Measurements from ENCODE around the gene CHST11. TPM values are rescaled to one million over a fixed set of nuclear protein-coding genes. Genes with fewer than 3 reads are reported as not detected.

The CHST11 gene
- total RNA-seq, 3 donors from 2014 or later: 12.5 to 16.4 (median 15.5) TPM

GRCh38 chr12:104469523-104469922 lies 12.8 kb downstream of the CHST11 start:
- Histone ChIP-seq H3K4me3 (no peak overlapping the region), H3K27ac (no peak overlapping the region), H3K9me3 (no peaks in the 10 kb centered on the region), H3K36me3 (no peaks in the 10 kb centered on the region), H3K4me1 (no peaks in the 10 kb centered on the region), H3K27me3 (no peaks in the 10 kb centered on the region)
- intact Hi-C loops (cut with DNase I; ENCODE audit: low total_unique reads): no loop called here
- TF ChIP-seq CTCF (IDR thresholded peaks at IDR 0.05): no peak
- no peak for TF ChIP-seq POLR2A (IDR thresholded peaks at IDR 0.05)
- TF ChIP-seq POLR2AphosphoS5 (IDR thresholded peaks at IDR 0.05): no peak
- no peak for DNase-seq (ENCODE audit: low spot score in 2 of 2)

GRCh38 chr12:104470521-104470920 lies 13.8 kb downstream of the CHST11 start:
- no peaks in the 10 kb centered on the region for H3K36me3 ChIP-seq
- H3K9me3 ChIP-seq: no peaks in the 10 kb centered on the region

GRCh38 chr12:104471336-104471735 lies 14.6 kb downstream of the CHST11 start:
- no peak overlapping the region for H3K27ac ChIP-seq
- no peaks in the 10 kb centered on the region for H3K9me3 ChIP-seq
- no peaks in the 10 kb centered on the region for H3K4me1 ChIP-seq
- no peaks in the 10 kb centered on the region for H3K36me3 ChIP-seq
- no peak for TF ChIP-seq POLR2A (IDR thresholded peaks at IDR 0.05)
- TF ChIP-seq CTCF (IDR thresholded peaks at IDR 0.05): no peak
- TF ChIP-seq POLR2AphosphoS5 (IDR thresholded peaks at IDR 0.05): no peak
- no peak for DNase-seq (ENCODE audit: low spot score in 2 of 2)
- H3K27me3 ChIP-seq: no peaks in the 10 kb centered on the region
- H3K4me3 ChIP-seq: no peak overlapping the region
- intact Hi-C loops (cut with DNase I; ENCODE audit: low total_unique reads): no loop called here

More at GRCh38 chr12:104470521-104470920, 13.8 kb downstream of the CHST11 start:
- intact Hi-C loops (cut with DNase I; ENCODE audit: low total_unique reads): no loop called here
- H3K4me1 ChIP-seq: no peaks in the 10 kb centered on the region
- H3K4me3 ChIP-seq: no peak overlapping the region
- H3K27ac ChIP-seq: no peak overlapping the region
- TF ChIP-seq POLR2A (IDR thresholded peaks at IDR 0.05): no peak
- H3K27me3 ChIP-seq: no peaks in the 10 kb centered on the region
- no peak for DNase-seq (ENCODE audit: low spot score in 2 of 2)

GRCh38 chr12:104472748-104473147 lies 16.0 kb downstream of the CHST11 start:
- H3K27me3 ChIP-seq: no peaks in the 10 kb centered on the region
- TF ChIP-seq CTCF (IDR thresholded peaks at IDR 0.05) (no peak), POLR2A (IDR thresholded peaks at IDR 0.05) (no peak)
- no peak overlapping the region for H3K4me3 ChIP-seq
- DNase-seq (ENCODE audit: low spot score in 2 of 2): no peak
- intact Hi-C loops (cut with DNase I; ENCODE audit: low total_unique reads): no loop called here
- H3K4me1 ChIP-seq: no peaks in the 10 kb centered on the region
- H3K9me3 ChIP-seq: no peaks in the 10 kb centered on the region
- H3K27ac ChIP-seq: no peak overlapping the region
- no peaks in the 10 kb centered on the region for H3K36me3 ChIP-seq

- Histone ChIP-seq H3K27ac (no peak overlapping the region), H3K36me3 (no peaks in the 10 kb centered on the region), H3K27me3 (no peaks in the 10 kb centered on the region), H3K4me3 (no peak overlapping the region), H3K9me3 (no peaks in the 10 kb centered on the region), H3K4me1 (no peaks in the 10 kb centered on the region)
- TF ChIP-seq POLR2AphosphoS5 (IDR thresholded peaks at IDR 0.05) (no peak), CTCF (IDR thresholded peaks at IDR 0.05) (no peak)
- DNase-seq (ENCODE audit: low spot score in 2 of 2): no peak
- intact Hi-C loops (cut with DNase I; ENCODE audit: low total_unique reads): no loop called here
Measured at GRCh38 chr12:104473374-104473983, 16.7 kb downstream of the CHST11 start.

GRCh38 chr12:104475271-104475670 lies 18.5 kb downstream of the CHST11 start:
- no peaks in the 10 kb centered on the region for H3K27me3 ChIP-seq
- H3K4me3 ChIP-seq: no peak overlapping the region
- intact Hi-C loops (cut with DNase I; ENCODE audit: low total_unique reads): no loop called here
- H3K4me1 ChIP-seq: no peaks in the 10 kb centered on the region
- no peaks in the 10 kb centered on the region for H3K9me3 ChIP-seq
- no peak for DNase-seq (ENCODE audit: low spot score in 2 of 2)
- H3K36me3 ChIP-seq: no peaks in the 10 kb centered on the region
- no peak for TF ChIP-seq POLR2AphosphoS5 (IDR thresholded peaks at IDR 0.05)
- no peak for TF ChIP-seq CTCF (IDR thresholded peaks at IDR 0.05)
- no peak for TF ChIP-seq POLR2A (IDR thresholded peaks at IDR 0.05)
- H3K27ac ChIP-seq: no peak overlapping the region

All from breast epithelium (tissue), 4 donors.